GM23248 (cell line): ENCODE results near the gene GPR160. TPM values are rescaled to one million over a fixed set of nuclear protein-coding genes. Genes with fewer than 3 reads are reported as not detected.

Source experiments
- DNase-seq: peaks from one replicate; pipeline ENCODE4 v3.0.0-alpha.2; 2015
- H2AFZ ChIP-seq: fragments of 200-600 bp; sonication (generic); 2 replicates; pipeline ENCODE4 v1.6.1; 2016; ENCODE audit warnings: antibody characterized with exemption
- H3F3A ChIP-seq: fragments of 200-600 bp; sonication (generic); 2 replicates; pipeline ENCODE4 v1.6.1; 2016; ENCODE audit warnings: mild to moderate bottlenecking, antibody characterized with exemption, mixed run types; ENCODE audit not compliant: insufficient read depth
- H3K27ac ChIP-seq: fragments of 200-600 bp; sonication (generic); 2 replicates; pipeline ENCODE4 v1.5.1; 2016; ENCODE audit warnings: mild to moderate bottlenecking
- H3K27me3 ChIP-seq: fragments of 200-600 bp; sonication (generic); replicated peaks from 2 replicates; pipeline ENCODE4 v1.6.1; 2016; ENCODE audit warnings: mild to moderate bottlenecking; ENCODE audit not compliant: insufficient read depth
- H3K36me3 ChIP-seq: fragments of 200-600 bp; sonication (generic); 2 replicates; pipeline ENCODE4 v1.6.1; 2016; ENCODE audit warnings: low read depth, mild to moderate bottlenecking
- H3K4me1 ChIP-seq: fragments of 200-600 bp; sonication (generic); 2 replicates; pipeline ENCODE4 v1.6.1; 2016; ENCODE audit warnings: mild to moderate bottlenecking; ENCODE audit not compliant: insufficient read depth
- H3K4me2 ChIP-seq: fragments of 200-600 bp; sonication (generic); one replicate; pipeline ENCODE4 v1.6.1; 2016; ENCODE audit warnings: mild to moderate bottlenecking; ENCODE audit not compliant: unreplicated experiment
- H3K4me3 ChIP-seq: fragments of 200-600 bp; sonication (generic); 2 replicates; pipeline ENCODE4 v1.5.1; 2016; ENCODE audit warnings: mild to moderate bottlenecking
- H3K79me2 ChIP-seq: fragments of 200-600 bp; sonication (generic); 2 replicates; pipeline ENCODE4 v1.6.1; 2016; ENCODE audit warnings: mild to moderate bottlenecking; ENCODE audit not compliant: insufficient read depth
- H3K9ac ChIP-seq: fragments of 200-600 bp; sonication (generic); 2 replicates; pipeline ENCODE4 v1.6.1; 2016; ENCODE audit warnings: mild to moderate bottlenecking
- H3K9me2 ChIP-seq: fragments of 200-600 bp; sonication (generic); 2 replicates; pipeline ENCODE4 v1.6.1; 2016; ENCODE audit warnings: mixed run types, mild to moderate bottlenecking, moderate library complexity; ENCODE audit not compliant: insufficient read depth
- H3K9me3 ChIP-seq: fragments of 200-600 bp; sonication (generic); one replicate; pipeline ENCODE4 v1.6.1; 2017; ENCODE audit warnings: low read depth
- H4K20me1 ChIP-seq: fragments of 200-600 bp; sonication (generic); 2 replicates; pipeline ENCODE4 v1.6.0; 2016; ENCODE audit not compliant: insufficient read depth
- EZH2 ChIP-seq: fragments of 200-600 bp; sonication (generic); IDR thresholded peaks from 2 replicates; pipeline ENCODE4 v1.6.1; 2018; ENCODE audit warnings: antibody characterized with exemption, mild to moderate bottlenecking; ENCODE audit not compliant: insufficient read depth, poor library complexity, severe bottlenecking
- EZH2phosphoT487 ChIP-seq: fragments of 200-600 bp; sonication (generic); IDR thresholded peaks from 2 replicates; pipeline ENCODE4 v1.6.1; 2018; ENCODE audit warnings: antibody characterized with exemption, moderate library complexity, mild to moderate bottlenecking, low read depth; ENCODE audit not compliant: insufficient read depth
- WGBS, 2 experiments: methylation state at CpG; one replicate each; pipeline ENCODE4 v1.1.6; 2015 to 2017; ENCODE audit warnings: low lambda C conversion rate in 2 of 2, low coverage in 1 of 2; ENCODE audit errors: missing lambda C conversion rate in 2 of 2; 5-methylcytosine and 5-hydroxymethylcytosine counted together
- in situ Hi-C: fragments of 300-500 bp; cut with MboI; formaldehyde crosslinking; loops from 2 replicates; pipeline ENCODE4 v1.15.0; 2020
- polyA plus RNA-seq: library from polyadenylated mRNA; unstranded; fragments of >200 nt; fragmentation: Nextera tagmentation; extraction: Ambion mirVana; gene quantifications from 2 replicates; pipeline ENCODE4 v1.2.1, GENCODE V29; 2016
- total RNA-seq: library from RNA; depleted of rRNA; stranded (reverse); fragments of >200 nt; shearing (Covaris generic); gene quantifications from 2 replicates; pipeline ENCODE4 v1.2.3, GENCODE V29; 2014

The GPR160 gene
- total and polyA plus RNA-seq, 2 experiments from 2014 or later: 0.73 to 0.76 TPM

DNA sequence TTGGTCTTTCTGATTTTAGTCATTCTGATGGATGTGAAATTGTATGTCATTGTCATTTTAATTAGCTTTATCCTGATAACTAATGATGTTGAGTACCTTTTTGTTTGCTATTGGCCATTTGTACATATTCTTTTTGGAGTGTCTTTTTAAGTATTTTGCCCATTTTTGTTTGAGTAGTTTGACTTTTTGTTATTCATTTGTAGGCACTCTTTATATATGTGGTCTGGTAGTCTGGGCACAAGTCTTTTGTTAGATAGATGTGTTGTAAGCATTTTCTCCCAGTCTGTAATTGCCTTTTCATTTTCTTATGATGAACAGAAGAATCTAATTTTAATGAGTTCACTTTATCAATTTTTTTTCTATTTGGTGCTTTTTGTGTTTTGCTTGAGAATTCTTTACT is 14.6 kb downstream of the GPR160 start:
- Histone ChIP-seq H3K9me2 (no peaks in the 10 kb centered on the region), H3K79me2 (no peaks in the 10 kb centered on the region), H3K27ac (no peak overlapping the region), H3K36me3 (no peaks in the 10 kb centered on the region), H3F3A (no peaks in the 10 kb centered on the region), H3K9ac (no peak overlapping the region), H3K9me3 (no peaks in the 10 kb centered on the region), H3K4me3 (no peak overlapping the region), H3K27me3 (no peaks in the 10 kb centered on the region), H2AFZ (no peak overlapping the region), H4K20me1 (no peaks in the 10 kb centered on the region), H3K4me2 (no peak overlapping the region), H3K4me1 (no peaks in the 10 kb centered on the region)
- no peak for DNase-seq
- in situ Hi-C loops: no loop called here
- no peak for TF ChIP-seq EZH2
- no peak for TF ChIP-seq EZH2phosphoT487

- no peak overlapping the region for H2AFZ ChIP-seq
- no peak overlapping the region for H3K4me2 ChIP-seq
- H3K4me3 ChIP-seq: no peak overlapping the region
- no peak overlapping the region for H3K9ac ChIP-seq
- no peaks in the 10 kb centered on the region for H3K36me3 ChIP-seq
- no peaks in the 10 kb centered on the region for H3K79me2 ChIP-seq
- no peaks in the 10 kb centered on the region for H3F3A ChIP-seq
- H3K27me3 ChIP-seq: no peaks in the 10 kb centered on the region
- no peaks in the 10 kb centered on the region for H3K4me1 ChIP-seq
- DNase-seq: no peak
- no peaks in the 10 kb centered on the region for H3K9me3 ChIP-seq
- WGBS, 2 experiments: 100% methylated on average over 1 of the region's 1 CpG
- H3K9me2 ChIP-seq: no peaks in the 10 kb centered on the region
- no peak overlapping the region for H3K27ac ChIP-seq
- TF ChIP-seq EZH2 (no peak), EZH2phosphoT487 (no peak)
- in situ Hi-C loops: no loop called here
- no peaks in the 10 kb centered on the region for H4K20me1 ChIP-seq
Measured at GRCh38 chr3:170054204-170054603, 16.4 kb downstream of the GPR160 start.

DNA sequence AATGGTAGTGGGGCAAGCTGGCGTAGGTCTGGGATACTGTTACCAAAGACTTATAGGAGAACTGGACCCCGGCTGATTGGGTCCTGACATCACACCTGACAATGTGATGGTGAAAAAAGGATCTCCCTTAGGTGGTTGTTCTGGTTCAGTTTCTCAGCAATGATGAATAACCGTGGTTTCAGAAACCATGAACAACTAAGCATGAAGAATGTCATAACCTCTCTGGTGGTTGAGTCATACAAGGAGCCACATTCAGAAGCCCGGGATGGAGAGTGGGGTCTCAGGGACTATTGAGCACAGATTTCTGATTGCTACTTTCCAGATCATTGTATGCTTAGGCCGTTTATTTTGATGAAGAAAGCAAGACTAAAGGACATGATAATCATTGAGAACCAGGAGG is 17.4 kb downstream of the GPR160 start:
- H3K9me2 ChIP-seq: no peaks in the 10 kb centered on the region
- H2AFZ ChIP-seq: no peak overlapping the region
- in situ Hi-C loops: no loop called here
- H3K27me3 ChIP-seq: no peaks in the 10 kb centered on the region
- DNase-seq: peak; percentile 57
- H3K79me2 ChIP-seq: no peaks in the 10 kb centered on the region
- no peaks in the 10 kb centered on the region for H3K4me1 ChIP-seq
- no peaks in the 10 kb centered on the region for H3K9me3 ChIP-seq
- H3K9ac ChIP-seq: no peak overlapping the region
- no peak overlapping the region for H3K4me2 ChIP-seq
- WGBS, 2 experiments: 68% methylated on average over 5 of the region's 5 CpGs
- TF ChIP-seq EZH2phosphoT487 (no peak), EZH2 (no peak)
- no peaks in the 10 kb centered on the region for H4K20me1 ChIP-seq
- H3F3A ChIP-seq: no peaks in the 10 kb centered on the region
- H3K27ac ChIP-seq: no peak overlapping the region
- H3K36me3 ChIP-seq: no peaks in the 10 kb centered on the region
- H3K4me3 ChIP-seq: no peak overlapping the region

DNA sequence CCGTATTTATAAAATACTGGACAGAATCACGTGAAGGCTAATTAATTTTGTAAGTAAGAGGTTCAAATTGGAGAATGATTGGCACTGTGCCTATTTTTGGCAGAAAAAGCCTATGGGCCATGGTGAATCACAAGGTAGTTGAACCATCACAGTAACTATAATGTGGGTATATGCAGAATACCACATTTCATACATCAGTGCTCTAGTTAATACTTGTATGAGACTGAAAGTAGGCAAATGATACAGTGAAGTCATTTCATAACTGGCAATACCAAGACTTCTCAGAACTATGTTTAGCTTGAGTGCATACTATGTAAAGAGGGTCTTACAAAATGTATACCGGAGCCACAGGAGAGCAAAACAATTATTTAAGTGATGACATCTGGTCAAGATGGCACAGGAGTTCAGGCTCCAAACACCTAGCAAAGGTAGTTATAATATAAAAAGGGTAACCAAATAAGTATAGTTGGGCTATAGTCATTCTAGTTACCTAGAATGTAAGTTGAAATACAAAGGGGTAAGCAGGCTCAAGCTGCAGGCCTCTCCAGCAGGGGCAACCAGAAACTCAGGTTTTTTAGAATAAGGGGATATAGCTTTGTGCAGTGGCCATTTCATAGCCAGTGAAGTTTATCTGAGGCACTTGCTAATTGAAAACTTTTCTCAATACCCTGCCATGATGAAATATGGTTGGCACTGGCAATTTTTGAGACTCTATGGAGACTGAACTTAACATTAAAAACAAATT is 19.1 kb downstream of the GPR160 start:
- no peaks in the 10 kb centered on the region for H3K36me3 ChIP-seq
- in situ Hi-C loops: no loop called here
- no peak for DNase-seq
- no peak overlapping the region for H3K9ac ChIP-seq
- no peaks in the 10 kb centered on the region for H3K79me2 ChIP-seq
- no peak overlapping the region for H3K4me2 ChIP-seq
- no peaks in the 10 kb centered on the region for H4K20me1 ChIP-seq
- no peak overlapping the region for H3K4me3 ChIP-seq
- no peak for TF ChIP-seq EZH2phosphoT487
- no peak for TF ChIP-seq EZH2
- H3K4me1 ChIP-seq: no peaks in the 10 kb centered on the region
- no peaks in the 10 kb centered on the region for H3K9me3 ChIP-seq
- no peak overlapping the region for H3K27ac ChIP-seq
- H3K27me3 ChIP-seq: no peaks in the 10 kb centered on the region
- no peaks in the 10 kb centered on the region for H3K9me2 ChIP-seq
- H2AFZ ChIP-seq: no peak overlapping the region
- 83 to 84% methylated on average over 3 of the region's 3 CpGs for WGBS, 2 experiments
- no peaks in the 10 kb centered on the region for H3F3A ChIP-seq

DNA sequence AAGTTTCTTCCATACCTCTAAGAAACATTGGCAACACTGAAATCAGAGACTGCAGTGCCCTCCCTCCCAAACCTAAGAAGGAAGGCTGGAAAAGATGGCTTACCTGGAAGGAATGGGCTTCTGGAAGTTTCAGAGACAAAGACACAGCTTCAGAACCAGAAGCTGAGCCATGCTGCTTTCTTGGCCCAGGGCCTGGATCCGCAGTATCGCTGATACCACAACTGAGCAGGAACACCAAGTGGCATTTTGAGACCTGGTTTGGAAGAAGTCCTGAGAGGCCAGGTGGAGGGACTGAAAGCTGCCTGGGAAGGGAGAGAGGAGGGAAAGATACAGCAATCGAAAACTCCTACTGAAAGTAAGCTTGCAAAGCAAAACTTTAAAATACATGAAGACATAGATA is 19.8 kb downstream of the GPR160 start:
- no peaks in the 10 kb centered on the region for H3K79me2 ChIP-seq
- H2AFZ ChIP-seq: no peak overlapping the region
- DNase-seq: no peak
- H3K4me1 ChIP-seq: no peaks in the 10 kb centered on the region
- in situ Hi-C loops: no loop called here
- H3K4me2 ChIP-seq: no peak overlapping the region
- H3F3A ChIP-seq: no peaks in the 10 kb centered on the region
- H3K27me3 ChIP-seq: no peaks in the 10 kb centered on the region
- no peaks in the 10 kb centered on the region for H3K36me3 ChIP-seq
- TF ChIP-seq EZH2phosphoT487: no peak
- TF ChIP-seq EZH2: no peak
- no peaks in the 10 kb centered on the region for H3K9me2 ChIP-seq
- no peak overlapping the region for H3K4me3 ChIP-seq
- no peaks in the 10 kb centered on the region for H3K9me3 ChIP-seq
- WGBS, 2 experiments: 77 to 82% methylated on average over 3 of the region's 3 CpGs
- no peak overlapping the region for H3K27ac ChIP-seq
- no peak overlapping the region for H3K9ac ChIP-seq
- H4K20me1 ChIP-seq: no peaks in the 10 kb centered on the region
